Activated T-helper 1 cell treated with anti-CD3 and anti-CD28 coated beads, Interleukin-12 subunit alpha, Interleukin-12 subunit beta, Interleukin-2, Interleukin-4 antibody, amounts not matched to agents 30 ng/mL and 10 ng/mL and 1 ng/mL, durations not matched to agents 14 hours and 24 hours and 36 hours (primary cell): Measurements from ENCODE around the gene LRRC74A. TPM values are rescaled to one million over a fixed set of nuclear protein-coding genes. Genes with fewer than 3 reads are reported as not detected.

Experiments
- DNase-seq: peaks from one replicate; pipeline ENCODE4 v3.0.0; 2021; ENCODE audit warnings: low spot score
- H3K27ac Mint-ChIP-seq: one replicate; pipeline ENCODE4 v1.8.0; 2021; ENCODE audit warnings: mild to moderate bottlenecking, mixed read lengths
- H3K27me3 Mint-ChIP-seq: one replicate; pipeline ENCODE4 v1.8.0; 2022; ENCODE audit warnings: mild to moderate bottlenecking, moderate library complexity, mixed read lengths; ENCODE audit not compliant: insufficient read depth
- H3K36me3 Mint-ChIP-seq: one replicate; pipeline ENCODE4 v1.8.0; 2021; ENCODE audit warnings: low read depth, mixed read lengths
- H3K4me1 Mint-ChIP-seq: one replicate; pipeline ENCODE4 v1.8.0; 2021; ENCODE audit warnings: low read depth, mixed read lengths
- H3K4me3 Mint-ChIP-seq: one replicate; pipeline ENCODE4 v1.8.0; 2021; ENCODE audit warnings: mild to moderate bottlenecking, moderate library complexity, mixed read lengths
- H3K9me3 Mint-ChIP-seq: one replicate; pipeline ENCODE4 v1.8.0; 2021; ENCODE audit warnings: mixed read lengths
- intact Hi-C: fragments of 100-400 bp; cut with micrococcal nuclease; formaldehyde crosslinking; loops from one replicate; pipeline ENCODE4 v1.15.1; 2024
- total RNA-seq: library from RNA; stranded (reverse); gene quantifications from 2 replicates; pipeline ENCODE4 v1.2.3, GENCODE V29; 2022

Gene LRRC74A
- total RNA-seq, 1 donor from 2014 or later = not detected

GRCh38 chr14:76867516-76868453, 41.6 kb downstream of the LRRC74A start:
- no peak for DNase-seq
- H3K36me3 Mint-ChIP-seq = no peaks in the 10 kb centered on the region
- no peak overlapping the region for H3K27ac Mint-ChIP-seq
- H3K9me3 Mint-ChIP-seq = no peaks in the 10 kb centered on the region
- intact Hi-C loops = no loop called here
- H3K4me1 Mint-ChIP-seq = peaks cover 8% of the 10 kb centered on the region
- H3K4me3 Mint-ChIP-seq = peak overlapping the region; percentile 26
- peaks cover 2% of the 10 kb centered on the region for H3K27me3 Mint-ChIP-seq

DNA sequence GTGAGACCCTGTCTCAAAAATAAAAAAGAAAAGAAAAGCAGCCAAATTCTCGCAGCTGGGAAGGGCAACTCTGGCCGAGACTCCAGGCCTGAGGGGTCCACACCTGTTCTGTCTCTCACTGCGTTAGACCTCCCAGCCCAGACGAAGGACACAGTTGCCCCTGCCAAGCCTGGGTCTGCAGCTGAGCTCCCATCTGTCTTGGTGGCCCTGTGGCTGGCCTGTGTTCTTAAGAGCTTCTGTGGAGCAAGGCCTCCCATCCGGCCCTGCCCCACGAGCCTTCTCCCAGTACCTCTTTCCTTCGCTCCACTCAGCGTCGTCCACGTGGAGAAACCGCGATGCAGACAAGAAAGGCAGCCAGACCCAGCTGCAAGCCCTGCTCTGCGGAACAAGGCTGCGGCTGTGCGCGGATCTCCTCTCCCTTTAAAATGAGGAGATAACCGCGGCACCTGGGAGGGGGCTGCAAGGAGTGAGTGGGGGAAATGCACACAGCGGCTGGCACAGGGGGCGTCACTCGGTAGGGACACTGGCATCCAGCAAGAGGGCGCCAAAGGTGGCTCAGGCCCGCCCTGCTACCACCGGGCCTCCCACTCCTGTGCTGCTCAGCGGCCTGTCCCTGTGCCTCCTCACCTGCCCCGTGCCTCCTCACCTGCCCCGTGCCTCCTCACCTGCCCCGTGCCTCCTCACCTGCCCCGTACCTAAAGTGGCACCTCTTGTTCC, 42.4 kb downstream of the LRRC74A start:
- Mint-ChIP-seq H3K4me3 (no peak overlapping the region), H3K27me3 (no peaks in the 10 kb centered on the region), H3K9me3 (no peaks in the 10 kb centered on the region), H3K27ac (no peak overlapping the region), H3K36me3 (no peaks in the 10 kb centered on the region), H3K4me1 (peaks cover 8% of the 10 kb centered on the region)
- no peak for DNase-seq
- intact Hi-C loops = no loop called here

- no peaks in the 10 kb centered on the region for H3K36me3 Mint-ChIP-seq
- H3K4me3 Mint-ChIP-seq = no peak overlapping the region
- no peaks in the 10 kb centered on the region for H3K9me3 Mint-ChIP-seq
- peaks cover 4% of the 10 kb centered on the region for H3K27me3 Mint-ChIP-seq
- H3K4me1 Mint-ChIP-seq = peaks cover 8% of the 10 kb centered on the region
- intact Hi-C loops = loop anchor here (10.0 kb wide), 1 partner anchor 445 kb away; no protein-coding TSS in a partner anchor
- no peak for DNase-seq
- no peak overlapping the region for H3K27ac Mint-ChIP-seq
Measured at GRCh38 chr14:76870166-76870565, 44.0 kb downstream of the LRRC74A start.

GRCh38 chr14:76872796-76873432, 46.7 kb downstream of the LRRC74A start:
- Mint-ChIP-seq H3K27ac (no peak overlapping the region), H3K9me3 (no peaks in the 10 kb centered on the region), H3K4me1 (peaks cover 1% of the 10 kb centered on the region), H3K27me3 (peaks cover 7% of the 10 kb centered on the region), H3K36me3 (no peaks in the 10 kb centered on the region), H3K4me3 (no peak overlapping the region)
- intact Hi-C loops = loop anchor here (1.0 to 10.0 kb wide), 5 partner anchors 40 to 442 kb away; no protein-coding TSS in a partner anchor
- DNase-seq = peak; percentile 39

GRCh38 chr14:76874734-76875133, 48.5 kb downstream of the LRRC74A start:
- no peaks in the 10 kb centered on the region for H3K9me3 Mint-ChIP-seq
- H3K4me3 Mint-ChIP-seq = no peak overlapping the region
- H3K27me3 Mint-ChIP-seq = peaks cover 10% of the 10 kb centered on the region
- H3K4me1 Mint-ChIP-seq = no peaks in the 10 kb centered on the region
- intact Hi-C loops = loop anchor here (10.0 kb wide), 1 partner anchor 440 kb away; no protein-coding TSS in a partner anchor
- H3K36me3 Mint-ChIP-seq = no peaks in the 10 kb centered on the region
- H3K27ac Mint-ChIP-seq = no peak overlapping the region
- no peak for DNase-seq

GRCh38 chr14:76876076-76876475, 49.9 kb downstream of the LRRC74A start:
- H3K27ac Mint-ChIP-seq = no peak overlapping the region
- peak; percentile 9 for DNase-seq
- intact Hi-C loops = loop anchor here (1.0 to 10.0 kb wide), 6 partner anchors 37 to 439 kb away; no protein-coding TSS in a partner anchor

DNA sequence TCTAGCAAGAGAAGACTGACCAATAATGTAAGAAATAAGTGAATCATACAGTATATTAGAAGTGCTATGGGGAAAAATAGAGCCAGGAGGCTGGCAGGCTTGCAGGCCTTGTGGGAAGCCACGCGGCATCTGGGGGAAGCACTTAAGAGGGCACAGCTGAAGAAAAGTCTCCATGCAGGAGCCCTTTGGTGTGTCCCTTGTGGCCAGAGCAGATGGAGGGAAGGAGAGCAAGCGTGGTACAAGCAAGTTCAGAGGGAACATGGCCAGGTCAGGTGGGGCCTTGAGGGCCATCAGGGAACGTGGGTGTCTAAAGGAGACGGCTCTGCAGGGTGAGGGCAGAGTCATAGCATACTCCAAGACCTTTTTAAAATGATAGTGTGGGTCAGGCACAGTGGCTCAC, 51.7 kb downstream of the LRRC74A start:
- DNase-seq = no peak
- H3K4me3 Mint-ChIP-seq = no peak overlapping the region
- intact Hi-C loops = loop anchor here (10.0 kb wide), 1 partner anchor 437 kb away; no protein-coding TSS in a partner anchor
- peaks cover 10% of the 10 kb centered on the region for H3K27me3 Mint-ChIP-seq
- H3K4me1 Mint-ChIP-seq = no peaks in the 10 kb centered on the region
- no peaks in the 10 kb centered on the region for H3K36me3 Mint-ChIP-seq
- H3K9me3 Mint-ChIP-seq = no peaks in the 10 kb centered on the region
- no peak overlapping the region for H3K27ac Mint-ChIP-seq

More at GRCh38 chr14:76876076-76876475, 49.9 kb downstream of the LRRC74A start:
- Mint-ChIP-seq H3K36me3 (no peaks in the 10 kb centered on the region), H3K4me3 (no peak overlapping the region), H3K4me1 (no peaks in the 10 kb centered on the region), H3K9me3 (no peaks in the 10 kb centered on the region), H3K27me3 (peaks cover 10% of the 10 kb centered on the region)

DNA sequence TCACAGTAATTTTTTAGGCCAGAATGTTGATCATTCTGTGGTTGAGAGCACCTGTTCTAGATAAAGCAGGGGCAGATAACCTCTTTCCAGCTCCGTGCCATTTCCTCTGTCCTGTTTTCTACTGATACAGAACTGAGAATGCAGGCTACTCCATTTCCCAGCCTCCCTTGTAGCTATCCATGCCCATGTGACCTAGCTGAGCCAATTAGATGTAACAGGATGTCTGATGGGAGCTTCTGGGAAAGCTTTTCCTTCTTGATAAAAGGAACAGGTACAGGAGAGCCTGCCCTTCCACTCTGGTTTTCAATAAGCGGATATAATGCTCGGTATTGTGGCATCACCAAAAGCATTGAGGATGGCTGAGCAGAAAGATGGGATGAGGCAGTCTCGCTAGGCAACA, 54.2 kb downstream of the LRRC74A start:
- Mint-ChIP-seq H3K9me3 (no peaks in the 10 kb centered on the region), H3K27me3 (peaks cover 8% of the 10 kb centered on the region), H3K4me3 (no peak overlapping the region), H3K4me1 (peaks cover 5% of the 10 kb centered on the region), H3K36me3 (no peaks in the 10 kb centered on the region), H3K27ac (no peak overlapping the region)
- intact Hi-C loops = no loop called here
- DNase-seq = no peak

DNA sequence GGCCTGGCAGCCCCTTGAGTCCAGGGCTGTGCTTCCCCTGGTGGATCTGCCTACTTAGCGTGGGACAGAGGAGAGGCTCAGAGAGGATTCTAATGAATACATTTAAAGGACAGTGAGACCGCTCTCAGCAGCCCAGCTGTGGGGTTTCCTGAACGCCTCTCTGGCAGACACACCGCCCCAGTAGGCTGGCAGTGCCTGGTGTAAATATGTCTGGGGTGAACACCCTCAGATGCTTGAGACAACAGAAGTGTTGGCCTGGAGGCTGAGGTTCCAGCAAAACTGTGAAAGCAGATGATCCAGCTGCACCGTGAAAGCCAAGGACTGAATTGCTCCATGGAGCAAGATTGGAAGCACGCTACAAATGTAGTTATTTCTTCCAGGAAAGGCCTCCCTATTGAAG, 55.1 kb downstream of the LRRC74A start:
- Mint-ChIP-seq H3K4me3 (no peak overlapping the region), H3K9me3 (no peaks in the 10 kb centered on the region), H3K27me3 (peaks cover 8% of the 10 kb centered on the region), H3K36me3 (no peaks in the 10 kb centered on the region), H3K27ac (no peak overlapping the region), H3K4me1 (peaks cover 5% of the 10 kb centered on the region)
- DNase-seq = no peak
- intact Hi-C loops = no loop called here

DNA sequence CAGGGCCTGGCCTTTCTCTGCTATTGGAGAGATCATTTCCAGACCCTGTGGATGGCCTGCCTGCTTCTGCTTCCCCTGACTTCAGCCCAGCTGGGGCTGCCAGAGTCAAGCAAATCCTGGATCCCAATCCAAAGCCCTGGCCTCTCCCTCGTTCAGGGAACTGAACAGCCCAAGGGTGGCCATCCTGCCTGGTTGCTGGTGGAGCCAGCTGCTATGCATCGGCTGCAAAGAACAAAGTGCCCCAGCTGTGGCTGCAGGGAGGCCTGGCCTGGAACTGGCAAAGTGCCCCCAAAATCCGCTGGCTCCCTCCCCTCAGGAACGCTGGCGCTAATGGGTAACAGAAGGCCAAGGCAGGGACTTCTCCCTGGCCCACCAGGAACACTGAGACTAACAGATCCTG, 56.4 kb downstream of the LRRC74A start:
- Mint-ChIP-seq H3K36me3 (no peaks in the 10 kb centered on the region), H3K27ac (no peak overlapping the region), H3K27me3 (peaks cover 7% of the 10 kb centered on the region), H3K4me1 (peaks cover 5% of the 10 kb centered on the region), H3K9me3 (no peaks in the 10 kb centered on the region), H3K4me3 (no peak overlapping the region)
- intact Hi-C loops = no loop called here
- DNase-seq = no peak

GRCh38 chr14:76883447-76883846, 57.2 kb downstream of the LRRC74A start:
- DNase-seq = no peak
- Mint-ChIP-seq H3K27me3 (peaks cover 5% of the 10 kb centered on the region), H3K9me3 (no peaks in the 10 kb centered on the region), H3K36me3 (no peaks in the 10 kb centered on the region), H3K4me3 (no peak overlapping the region), H3K4me1 (peaks cover 5% of the 10 kb centered on the region), H3K27ac (no peak overlapping the region)
- intact Hi-C loops = no loop called here

DNA sequence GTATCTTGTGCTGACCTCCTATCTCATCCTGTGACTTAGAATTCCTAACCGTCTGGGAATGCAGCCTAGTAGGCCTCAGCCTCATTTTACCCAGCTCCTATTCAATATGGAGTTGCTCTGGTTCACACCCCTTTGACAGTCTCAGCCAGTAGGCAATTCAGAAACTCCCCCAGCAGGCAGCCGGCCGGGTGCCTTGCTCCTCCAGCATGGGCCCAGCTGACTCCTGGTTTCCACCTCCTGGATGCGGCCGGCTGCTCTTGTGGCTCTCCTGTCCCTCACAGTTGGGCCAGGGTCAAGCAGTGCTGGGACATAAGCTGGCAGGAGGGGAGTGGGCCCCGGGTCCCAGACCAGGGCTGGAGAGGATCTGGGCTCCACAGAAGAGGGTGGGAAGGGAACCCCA, 58.2 kb downstream of the LRRC74A start:
- no peaks in the 10 kb centered on the region for H3K36me3 Mint-ChIP-seq
- intact Hi-C loops = no loop called here
- peaks cover 4% of the 10 kb centered on the region for H3K27me3 Mint-ChIP-seq
- H3K9me3 Mint-ChIP-seq = no peaks in the 10 kb centered on the region
- H3K4me1 Mint-ChIP-seq = peaks cover 5% of the 10 kb centered on the region
- no peak overlapping the region for H3K4me3 Mint-ChIP-seq
- no peak overlapping the region for H3K27ac Mint-ChIP-seq
- no peak for DNase-seq
